COR-L47 (cell line): Measurements from ENCODE around the gene PSMA6.
"Not testable (repeated sequence)": the region's sequence is repeated elsewhere in the genome, so short reads cannot be mapped to it uniquely, and the experiment has no call there.

Experiments
- DNase-seq: peaks from one replicate; lab custom pipeline; 2025; lab: John Stamatoyannopoulos, UW

The PSMA6 gene

GRCh38 chr14:35285168-35286002 is 6.8 kb upstream of the PSMA6 start:
- DNase-seq = no peak

GRCh38 chr14:35286003-35286600 is 6.1 kb upstream of the PSMA6 start:
- DNase-seq = no peak

DNA sequence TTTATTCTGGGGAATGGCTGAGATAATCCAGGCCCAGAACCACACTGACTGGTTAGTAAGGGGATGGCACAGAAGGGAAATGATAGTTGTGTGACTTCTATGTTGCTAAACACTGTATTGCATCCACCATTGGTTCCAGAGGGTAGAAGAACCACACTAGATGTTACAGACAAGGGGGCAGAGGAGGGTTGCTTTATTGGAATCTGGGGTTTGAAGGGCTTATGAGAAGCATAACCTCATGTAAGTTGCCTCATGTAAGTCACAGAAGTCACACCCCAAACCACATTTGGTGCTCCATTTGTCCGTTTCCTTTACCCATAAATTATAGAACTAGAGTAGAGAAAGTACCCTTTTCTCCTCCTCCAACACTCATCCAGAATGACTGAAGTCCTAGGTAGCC is 5.5 kb upstream of the PSMA6 start:
- no peak for DNase-seq

- no peak for DNase-seq
Measured at GRCh38 chr14:35287431-35288013, 4.7 kb upstream of the PSMA6 start.

DNA sequence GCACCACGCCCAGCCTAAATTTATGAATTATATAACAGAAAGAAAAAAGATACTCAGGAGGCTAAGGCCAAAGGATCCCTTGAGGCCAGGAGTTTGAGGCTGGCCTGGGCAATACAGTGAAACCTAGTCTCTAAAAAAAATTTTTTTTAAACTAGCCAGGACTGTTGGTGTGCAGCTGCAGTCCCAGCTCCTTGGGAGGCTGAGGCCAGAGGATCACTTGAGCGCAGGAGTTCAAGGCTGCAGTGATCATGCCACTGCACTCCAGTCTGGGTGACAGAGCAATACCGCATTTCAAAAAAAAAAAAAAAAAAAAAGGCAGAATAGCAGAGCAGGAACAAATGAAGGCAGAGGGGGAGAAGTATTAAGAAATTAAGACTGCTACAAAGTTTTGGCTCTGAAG is 2.6 kb upstream of the PSMA6 start:
- DNase-seq = no peak

DNA sequence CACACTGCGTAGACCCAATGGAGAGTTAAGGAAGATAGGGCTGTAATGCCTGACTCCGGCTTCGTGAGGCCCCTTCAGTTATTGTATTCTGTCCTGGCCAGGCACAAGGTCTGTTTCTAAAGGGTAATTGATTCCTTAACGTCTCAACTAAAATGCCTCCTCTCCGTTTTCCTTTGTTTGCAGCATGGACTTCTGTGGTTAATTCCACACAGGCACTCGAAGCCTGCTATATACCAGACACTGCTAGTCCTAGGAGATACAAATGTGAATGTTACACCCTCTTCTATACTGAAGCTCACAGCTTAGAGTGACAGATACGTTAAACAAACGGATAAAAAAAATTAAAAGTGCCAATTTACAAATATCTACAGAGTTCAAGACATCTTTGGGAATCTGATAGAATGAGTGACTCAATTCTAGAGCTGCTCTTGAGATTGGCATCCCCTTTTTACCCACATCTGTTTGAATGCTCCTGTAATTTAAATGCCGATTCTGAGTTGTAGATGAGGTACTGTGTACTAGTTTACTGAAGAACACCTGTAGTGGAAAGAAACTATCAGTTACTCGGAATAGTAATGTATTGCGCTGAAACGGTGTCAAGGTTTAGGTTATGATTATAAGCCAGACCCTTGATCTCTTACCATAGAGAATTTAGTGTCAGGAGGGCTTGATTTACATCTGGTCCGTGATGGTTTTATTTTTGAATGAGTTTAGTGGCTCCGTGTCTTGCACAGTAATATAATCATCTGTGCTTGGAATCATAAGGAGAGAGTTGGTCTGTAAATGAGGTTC is 784 bp downstream of the PSMA6 start:
- no peak for DNase-seq

DNA sequence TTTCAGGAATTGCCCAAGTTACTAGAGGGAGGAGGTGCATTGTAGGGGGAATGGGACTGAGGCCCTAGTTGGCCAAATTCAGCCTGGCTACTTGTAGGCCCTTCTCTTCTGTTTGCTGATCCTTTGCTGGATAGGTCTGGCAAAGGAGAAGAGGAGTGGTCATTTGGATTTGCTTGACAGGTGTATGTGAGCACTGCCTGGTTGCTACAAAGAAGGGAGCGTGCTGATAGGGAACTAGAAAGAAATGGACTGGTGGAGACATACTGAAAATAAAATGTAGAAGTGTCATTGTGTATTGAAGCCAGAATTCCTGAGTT is 3.6 kb downstream of the PSMA6 start:
- no peak for DNase-seq

DNA sequence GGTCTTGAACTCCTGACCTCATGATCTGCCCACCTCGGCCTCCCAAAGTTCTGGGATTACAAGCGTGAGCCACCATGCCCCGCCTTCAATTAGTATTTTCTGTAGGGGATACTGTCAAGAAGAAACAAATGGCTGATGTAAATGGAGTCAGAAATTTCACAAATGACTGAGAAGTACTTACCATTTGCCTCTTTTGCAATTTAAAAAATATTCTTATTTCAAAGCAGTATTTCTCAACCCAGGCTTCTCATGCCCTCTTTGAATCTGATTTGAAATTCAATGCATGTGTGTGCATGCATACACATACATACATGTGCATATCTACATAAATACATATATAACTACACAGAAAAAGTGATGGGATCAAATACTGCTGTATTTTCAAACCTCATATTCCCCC is 4.4 kb downstream of the PSMA6 start:
- no peak for DNase-seq

DNA sequence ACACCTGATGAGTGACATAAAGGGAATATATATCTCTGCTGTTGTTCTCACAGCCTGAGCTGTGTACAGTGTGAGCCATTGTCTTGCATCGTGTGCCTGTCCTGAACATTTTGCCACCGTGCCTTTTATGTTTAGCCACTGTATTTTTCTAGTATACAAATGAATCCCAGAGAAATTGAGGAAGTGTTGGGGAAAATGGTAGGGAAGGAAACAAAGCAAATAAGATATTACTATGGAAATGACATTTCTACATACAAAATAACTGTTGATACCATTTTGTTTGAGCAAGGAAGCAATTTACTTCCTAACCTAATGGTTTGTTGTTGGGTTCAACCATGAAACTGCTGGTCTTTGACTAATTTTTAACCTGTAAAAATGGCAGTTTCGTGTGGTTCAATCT is 5.5 kb downstream of the PSMA6 start:
- no peak for DNase-seq

DNA sequence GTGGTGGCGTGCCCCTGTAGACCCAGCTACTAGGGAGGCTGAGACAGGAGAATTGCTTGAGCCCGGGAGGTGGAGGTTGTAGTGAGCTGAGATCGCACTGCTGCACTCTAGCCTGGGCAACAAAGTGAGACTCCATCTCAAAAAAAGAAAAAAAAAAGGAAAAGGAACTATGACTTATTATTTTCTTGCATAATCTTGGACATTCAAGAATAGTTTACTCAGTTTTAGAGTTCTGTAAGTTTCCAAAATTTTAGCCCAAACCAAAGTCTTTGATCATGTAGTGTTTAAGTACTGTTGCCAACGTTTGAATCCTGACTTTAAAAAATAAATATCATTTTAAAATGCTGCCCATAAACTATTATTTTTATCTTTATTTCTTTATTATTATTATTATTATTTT is 6.2 kb downstream of the PSMA6 start:
- no peak for DNase-seq

DNA sequence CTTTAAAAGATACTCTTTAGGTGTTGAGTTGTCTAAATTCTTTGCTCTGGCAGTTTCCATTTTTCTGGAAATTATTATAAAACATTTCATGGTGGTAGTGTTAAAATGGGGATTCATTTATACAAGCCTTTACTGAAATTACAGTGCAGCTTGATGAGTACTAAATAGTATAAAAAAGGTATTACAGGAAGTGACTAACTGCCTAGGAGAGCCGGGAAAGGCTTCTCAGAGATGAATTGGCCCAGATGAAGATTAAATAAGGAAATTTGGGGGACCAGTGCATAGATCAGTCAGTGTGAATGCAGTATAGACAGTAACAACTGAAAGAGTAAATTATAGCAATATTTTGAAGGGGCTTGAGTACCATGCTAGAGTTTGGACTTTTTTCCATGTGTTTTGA is 7.5 kb downstream of the PSMA6 start:
- DNase-seq = no peak

DNA sequence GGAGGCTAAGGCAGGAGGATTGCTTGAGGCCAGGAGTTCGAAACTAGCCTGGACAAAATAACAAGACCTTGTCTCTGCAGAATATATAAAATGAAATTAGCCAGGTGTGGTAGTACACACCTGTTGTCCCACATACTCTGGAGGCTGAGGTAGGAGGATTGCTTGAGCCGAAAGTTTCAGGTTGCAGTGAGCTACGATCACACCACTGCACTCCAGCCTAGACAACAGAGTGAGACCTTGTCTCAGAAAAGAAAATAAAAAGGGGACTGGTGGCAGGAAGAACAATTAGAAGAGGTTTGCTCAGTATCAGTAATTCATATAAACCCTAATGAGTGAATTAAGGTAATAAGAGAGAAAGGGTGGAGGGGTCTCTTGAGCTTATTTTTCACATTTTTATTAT is 8.0 kb downstream of the PSMA6 start:
- DNase-seq = no peak

- DNase-seq = not testable (repeated sequence)
Measured at GRCh38 chr14:35301334-35301733, 9.2 kb downstream of the PSMA6 start.

- DNase-seq = no peak
Measured at GRCh38 chr14:35301735-35302528, 9.8 kb downstream of the PSMA6 start.

- no peak for DNase-seq
Measured at GRCh38 chr14:35303149-35303935, 11.2 kb downstream of the PSMA6 start.

GRCh38 chr14:35304812-35305462 is 12.8 kb downstream of the PSMA6 start:
- DNase-seq = no peak

- no peak for DNase-seq
Measured at GRCh38 chr14:35305633-35306032, 13.5 kb downstream of the PSMA6 start.

DNA sequence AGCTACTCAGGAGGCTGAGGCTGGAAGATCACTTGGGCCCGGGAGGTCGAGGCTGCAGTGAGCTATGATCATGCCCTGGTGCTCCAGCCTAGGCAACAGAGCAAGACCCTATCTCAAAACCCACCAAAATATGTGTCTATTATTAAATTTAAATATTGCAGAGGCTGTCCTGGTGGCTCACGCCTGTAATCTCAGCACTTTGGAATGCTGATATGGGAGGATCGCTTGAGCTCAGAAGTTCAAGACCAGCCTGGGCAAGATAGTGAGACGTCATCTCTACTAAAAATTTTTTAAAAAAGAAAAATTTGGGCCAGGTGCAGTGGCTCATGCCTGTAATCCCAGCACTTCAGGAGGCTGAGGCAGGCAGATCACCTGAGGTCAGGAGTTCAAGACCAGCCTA is 13.9 kb downstream of the PSMA6 start:
- no peak for DNase-seq

GRCh38 chr14:35317820-35318219 is 25.6 kb downstream of the PSMA6 start:
- no peak for DNase-seq

DNA sequence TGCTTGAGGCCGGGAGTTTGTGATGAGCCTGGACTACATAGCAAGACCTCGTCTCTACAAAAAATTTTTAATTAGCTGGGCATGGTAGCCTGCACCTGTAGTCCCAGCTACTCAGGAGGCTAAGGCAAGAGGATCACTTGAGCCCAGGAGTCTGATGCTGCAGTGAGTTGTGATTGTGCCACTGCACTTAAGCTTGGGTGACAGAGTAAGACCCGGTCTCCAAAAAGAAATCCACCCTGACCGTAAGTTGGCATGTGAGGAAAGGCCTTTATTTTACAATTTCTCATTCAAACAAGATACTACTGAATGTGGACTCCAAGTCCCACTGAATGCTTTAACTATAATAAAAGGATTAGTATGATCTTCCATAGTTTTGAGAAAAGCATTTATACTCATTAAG is 27.3 kb downstream of the PSMA6 start:
- DNase-seq = no peak

- no peak for DNase-seq
Measured at GRCh38 chr14:35320472-35320871, 28.3 kb downstream of the PSMA6 start.
